Lower leg skin (tissue), 4 donors: ENCODE data around the gene CCDC74B. TPM values are rescaled to one million over a fixed set of nuclear protein-coding genes. Genes with fewer than 3 reads are reported as not detected.
"Not testable (repeated sequence)": the region's sequence is repeated elsewhere in the genome, so short reads cannot be mapped to it uniquely, and the experiment has no call there.

Experiments
- DNase-seq, 2 donors: peaks; one replicate each; pipeline ENCODE4 v3.0.0-alpha.2; 2019; ENCODE audit warnings: low spot score in 2 of 2
- H3K4me3 ChIP-seq: fragments of 200-600 bp; sonication (generic); 2 replicates; pipeline ENCODE4 v1.5.1; 2017; ENCODE audit warnings: mild to moderate bottlenecking, low read depth; ENCODE audit not compliant: poor library complexity, severe bottlenecking
- CTCF ChIP-seq, 3 donors: fragments of 450-650 bp; IDR thresholded peaks; one replicate each; pipeline ENCODE4 v1.5.1; 2016; ENCODE audit warnings: antibody characterized with exemption in 3 of 3, mild to moderate bottlenecking in 3 of 3, moderate library complexity in 2 of 3
- POLR2A ChIP-seq, 2 donors: fragments of 450-650 bp; IDR thresholded peaks; one replicate each; pipeline ENCODE4 v1.6.1; 2016 to 2017; ENCODE audit warnings: antibody characterized with exemption in 2 of 2, mild to moderate bottlenecking in 1 of 2, moderate library complexity in 1 of 2
- WGBS, 2 donors: methylation state at CpG; one replicate each; pipeline ENCODE4 v1.1.5; 2018; 5-methylcytosine and 5-hydroxymethylcytosine counted together
- intact Hi-C: fragments of 100-400 bp; cut with DNase I; formaldehyde crosslinking; loops from one replicate; pipeline ENCODE4 v1.15.0; 2023; ENCODE audit warnings: low total_unique reads
- total RNA-seq, 4 donors: library from RNA; depleted of rRNA; stranded (reverse); fragments of >200 nt; gene quantifications; one replicate each; pipeline ENCODE4 v1.1.0, GENCODE V29; 2016

CCDC74B gene
- 1 to 10 TPM in 3 of 4 donors, under 1 TPM in 1; 0.84 to 4.0 (median 3.2) TPM for total RNA-seq

- DNase-seq: peak in 1 of 2 donors; percentile 86
- intact Hi-C loops, H3K4me3 ChIP-seq: not testable (repeated sequence)
- WGBS, 2 donors: 10 to 11% methylated on average over 17 to 23 of the region's 30 CpGs
Measured at GRCh38 chr2:130145006-130145414, at the start of gene CCDC74B. TSS of gene CCDC74B (minus strand) at chr2:130145112. CDS start at chr2:130144996, 116 bp downstream.

GRCh38 chr2:130193824-130194223, 48.9 kb upstream of the CCDC74B start:
- H3K4me3 ChIP-seq, intact Hi-C loops: not testable (repeated sequence)
- DNase-seq: peak in 1 of 2 donors; percentile 76
- 89 to 93% methylated on average over 15 to 22 of the region's 22 CpGs for WGBS, 2 donors

GRCh38 chr2:130192451-130192850, 47.5 kb upstream of the CCDC74B start:
- intact Hi-C loops, H3K4me3 ChIP-seq: not testable (repeated sequence)
- WGBS, 2 donors: 77 to 83% methylated on average over 3 of the region's 3 CpGs
- DNase-seq: peak in 1 of 2 donors; percentile 13

GRCh38 chr2:130191319-130191718, 46.4 kb upstream of the CCDC74B start:
- intact Hi-C loops, H3K4me3 ChIP-seq: not testable (repeated sequence)
- DNase-seq: peak in 1 of 2 donors; percentile 31
- 92 to 95% methylated on average over 6 of the region's 6 CpGs for WGBS, 2 donors

GRCh38 chr2:130190237-130190636, 45.3 kb upstream of the CCDC74B start:
- intact Hi-C loops: no loop called here
- WGBS, 2 donors: 86% methylated on average over 15 of the region's 15 CpGs
- DNase-seq: no peak
- no peak overlapping the region for H3K4me3 ChIP-seq
- TF ChIP-seq CTCF (IDR thresholded peaks at IDR 0.05) (no peak), POLR2A (IDR thresholded peaks at IDR 0.05) (no peak)

- WGBS, 2 donors: 81 to 91% methylated on average over 2 to 4 of the region's 4 CpGs
- not testable (repeated sequence) for DNase-seq, H3K4me3 ChIP-seq
- intact Hi-C loops: loop anchor here (10.0 kb wide), 1 partner anchor 156 kb away; the partner anchor contains the start of gene IMP4
Measured at GRCh38 chr2:130188958-130189357, 44.0 kb upstream of the CCDC74B start.

- not testable (repeated sequence) for DNase-seq, H3K4me3 ChIP-seq
- intact Hi-C loops: loop anchor here (10.0 kb wide), 1 partner anchor 157 kb away; the partner anchor contains the start of gene IMP4
- 88 to 89% methylated on average over 16 to 17 of the region's 17 CpGs for WGBS, 2 donors
Measured at GRCh38 chr2:130187859-130188792, 43.2 kb upstream of the CCDC74B start.

GRCh38 chr2:130187268-130187667, 42.4 kb upstream of the CCDC74B start:
- TF ChIP-seq CTCF (IDR thresholded peaks at IDR 0.05) (no peak), POLR2A (IDR thresholded peaks at IDR 0.05) (no peak)
- intact Hi-C loops: loop anchor here (10.0 kb wide), 1 partner anchor 158 kb away; the partner anchor contains the start of gene IMP4
- no peak overlapping the region for H3K4me3 ChIP-seq
- no peak for DNase-seq
- 67 to 78% methylated on average over 8 of the region's 8 CpGs for whole genome bisulfite sequencing, 2 donors
